ENCODE measurements around the gene CDC37L1.

DNA sequence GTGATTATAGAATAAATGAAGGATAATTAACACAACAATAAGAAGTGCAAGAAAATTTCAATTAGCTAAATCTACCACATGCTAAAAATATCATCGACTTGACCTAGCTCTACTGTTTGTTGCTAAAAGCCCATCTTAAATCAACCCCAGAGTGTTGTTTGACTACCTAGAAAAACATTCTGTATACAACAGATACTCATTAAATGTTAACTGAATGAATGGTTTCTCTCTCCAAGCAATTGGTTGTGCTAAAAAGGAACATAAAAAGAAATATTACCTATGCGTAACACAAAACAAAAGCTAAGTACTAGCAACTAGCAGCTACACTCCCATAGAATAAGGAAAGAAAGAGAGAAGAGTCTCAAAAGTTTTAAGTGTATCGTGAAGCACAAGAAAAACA, 22.7 kb upstream of the CDC37L1 start:
- TF ChIP-seq, protein P1, sequence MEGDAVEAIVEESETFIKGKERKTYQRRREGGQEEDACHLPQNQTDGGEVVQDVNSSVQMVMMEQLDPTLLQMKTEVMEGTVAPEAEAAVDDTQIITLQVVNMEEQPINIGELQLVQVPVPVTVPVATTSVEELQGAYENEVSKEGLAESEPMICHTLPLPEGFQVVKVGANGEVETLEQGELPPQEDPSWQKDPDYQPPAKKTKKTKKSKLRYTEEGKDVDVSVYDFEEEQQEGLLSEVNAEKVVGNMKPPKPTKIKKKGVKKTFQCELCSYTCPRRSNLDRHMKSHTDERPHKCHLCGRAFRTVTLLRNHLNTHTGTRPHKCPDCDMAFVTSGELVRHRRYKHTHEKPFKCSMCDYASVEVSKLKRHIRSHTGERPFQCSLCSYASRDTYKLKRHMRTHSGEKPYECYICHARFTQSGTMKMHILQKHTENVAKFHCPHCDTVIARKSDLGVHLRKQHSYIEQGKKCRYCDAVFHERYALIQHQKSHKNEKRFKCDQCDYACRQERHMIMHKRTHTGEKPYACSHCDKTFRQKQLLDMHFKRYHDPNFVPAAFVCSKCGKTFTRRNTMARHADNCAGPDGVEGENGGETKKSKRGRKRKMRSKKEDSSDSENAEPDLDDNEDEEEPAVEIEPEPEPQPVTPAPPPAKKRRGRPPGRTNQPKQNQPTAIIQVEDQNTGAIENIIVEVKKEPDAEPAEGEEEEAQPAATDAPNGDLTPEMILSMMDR (IDR thresholded peaks at IDR 0.05) = no peak
- TF ChIP-seq POLR2A (IDR thresholded peaks at IDR 0.05) = no peak
